Measurements from ENCODE around the gene SFMBT2. TPM values are rescaled to one million over a fixed set of nuclear protein-coding genes. Genes with fewer than 3 reads are reported as not detected.

Gene SFMBT2
- total RNA-seq, 1 experiment from 2014 or later, result 1.3 TPM

GRCh38 chr10:7282457-7282856, 128.4 kb downstream of the SFMBT2 start:
- no peak for DNase-seq (ENCODE audit: low read depth, low spot score)
- Histone ChIP-seq H3K9me3 (ENCODE audit: control insufficient read depth, insufficient read depth, low read depth, low read length) (no peaks in the 10 kb centered on the region), H3K4me1 (ENCODE audit: control insufficient read depth, insufficient read depth, low read length) (no peaks in the 10 kb centered on the region), H3K4me3 (ENCODE audit: low read depth in 2 of 2, low read length in 2 of 2) (no peak overlapping the region), H3K27ac (ENCODE audit: low read length) (no peak overlapping the region), H3K27me3 (ENCODE audit: control insufficient read depth, insufficient read depth, low read length) (no peaks in the 10 kb centered on the region), H3K36me3 (ENCODE audit: control insufficient read depth, insufficient read depth, low read length) (no peaks in the 10 kb centered on the region)
- BruUV-seq (replicated peaks), result no TSS peak
- ChIA-PET CTCF (no interaction called here), POLR2A (no interaction called here)
- TF ChIP-seq CTCF (IDR thresholded peaks at IDR 0.05) (no peak), SIN3A (IDR thresholded peaks at IDR 0.05; ENCODE audit: borderline replicate concordance, insufficient read depth, low read depth, low read length) (no peak), POLR2AphosphoS5 (IDR thresholded peaks at IDR 0.05; ENCODE audit: low read depth, low read length) (no peak), TCF7L2 (IDR thresholded peaks at IDR 0.05; ENCODE audit: low read depth, low read length) (no peak)
- TF ChIP-seq, protein P1, sequence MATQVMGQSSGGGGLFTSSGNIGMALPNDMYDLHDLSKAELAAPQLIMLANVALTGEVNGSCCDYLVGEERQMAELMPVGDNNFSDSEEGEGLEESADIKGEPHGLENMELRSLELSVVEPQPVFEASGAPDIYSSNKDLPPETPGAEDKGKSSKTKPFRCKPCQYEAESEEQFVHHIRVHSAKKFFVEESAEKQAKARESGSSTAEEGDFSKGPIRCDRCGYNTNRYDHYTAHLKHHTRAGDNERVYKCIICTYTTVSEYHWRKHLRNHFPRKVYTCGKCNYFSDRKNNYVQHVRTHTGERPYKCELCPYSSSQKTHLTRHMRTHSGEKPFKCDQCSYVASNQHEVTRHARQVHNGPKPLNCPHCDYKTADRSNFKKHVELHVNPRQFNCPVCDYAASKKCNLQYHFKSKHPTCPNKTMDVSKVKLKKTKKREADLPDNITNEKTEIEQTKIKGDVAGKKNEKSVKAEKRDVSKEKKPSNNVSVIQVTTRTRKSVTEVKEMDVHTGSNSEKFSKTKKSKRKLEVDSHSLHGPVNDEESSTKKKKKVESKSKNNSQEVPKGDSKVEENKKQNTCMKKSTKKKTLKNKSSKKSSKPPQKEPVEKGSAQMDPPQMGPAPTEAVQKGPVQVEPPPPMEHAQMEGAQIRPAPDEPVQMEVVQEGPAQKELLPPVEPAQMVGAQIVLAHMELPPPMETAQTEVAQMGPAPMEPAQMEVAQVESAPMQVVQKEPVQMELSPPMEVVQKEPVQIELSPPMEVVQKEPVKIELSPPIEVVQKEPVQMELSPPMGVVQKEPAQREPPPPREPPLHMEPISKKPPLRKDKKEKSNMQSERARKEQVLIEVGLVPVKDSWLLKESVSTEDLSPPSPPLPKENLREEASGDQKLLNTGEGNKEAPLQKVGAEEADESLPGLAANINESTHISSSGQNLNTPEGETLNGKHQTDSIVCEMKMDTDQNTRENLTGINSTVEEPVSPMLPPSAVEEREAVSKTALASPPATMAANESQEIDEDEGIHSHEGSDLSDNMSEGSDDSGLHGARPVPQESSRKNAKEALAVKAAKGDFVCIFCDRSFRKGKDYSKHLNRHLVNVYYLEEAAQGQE (IDR thresholded peaks at IDR 0.05; ENCODE audit: insufficient read depth in 1 of 2, low read depth in 2 of 2, low read length in 1 of 2), result no peak
- in situ Hi-C loops (cut with HindIII; ENCODE audit: low pct_unique_long_range_greater_than_20kb, low sequenced_read_pairs) (no loop called here), intact Hi-C loops (cut with micrococcal nuclease; ENCODE audit: unreplicated experiment) (no loop called here)
- no peak for ATAC-seq

GRCh38 chr10:7281429-7281828, 129.4 kb downstream of the SFMBT2 start:
- Histone ChIP-seq H3K36me3 (ENCODE audit: control insufficient read depth, insufficient read depth, low read length) (no peaks in the 10 kb centered on the region), H3K4me1 (ENCODE audit: control insufficient read depth, insufficient read depth, low read length) (no peaks in the 10 kb centered on the region), H3K4me3 (ENCODE audit: low read depth in 2 of 2, low read length in 2 of 2) (no peak overlapping the region), H3K9me3 (ENCODE audit: control insufficient read depth, insufficient read depth, low read depth, low read length) (no peaks in the 10 kb centered on the region), H3K27me3 (ENCODE audit: control insufficient read depth, insufficient read depth, low read length) (no peaks in the 10 kb centered on the region), H3K27ac (ENCODE audit: low read length) (no peak overlapping the region)
- ChIA-PET POLR2A (no interaction called here), CTCF (no interaction called here)
- TF ChIP-seq CTCF (IDR thresholded peaks at IDR 0.05) (no peak), TCF7L2 (IDR thresholded peaks at IDR 0.05; ENCODE audit: low read depth, low read length) (no peak)
- TF ChIP-seq, protein P1 (IDR thresholded peaks at IDR 0.05; ENCODE audit: insufficient read depth in 1 of 2, low read depth in 2 of 2, low read length in 1 of 2), result no peak
- no TSS peak for BruUV-seq (replicated peaks)
- DNase-seq (ENCODE audit: low read depth, low spot score) (no peak), ATAC-seq (no peak)
- intact Hi-C loops (cut with micrococcal nuclease; ENCODE audit: unreplicated experiment), result no loop called here
- in situ Hi-C loops (cut with HindIII; ENCODE audit: low pct_unique_long_range_greater_than_20kb, low sequenced_read_pairs), result no loop called here

All from Panc1 (cell line).